AG09309 (cell line): ENCODE measurements around the gene CDK9.

Experiments used
- DNase-seq: peaks from one replicate; pipeline ENCODE4 v3.0.0-alpha.2; 2010; ENCODE audit warnings: low read depth
- H3K4me3 ChIP-seq: 2 replicates; pipeline ENCODE4 v1.5.1; 2011; ENCODE audit warnings: mild to moderate bottlenecking, low read depth, low read length, moderate library complexity; ENCODE audit not compliant: control insufficient read depth
- CTCF ChIP-seq: IDR thresholded peaks from 2 replicates; pipeline ENCODE4 v1.5.1; 2011; ENCODE audit warnings: mild to moderate bottlenecking, low read depth, low read length, inconsistent platforms; ENCODE audit not compliant: insufficient read depth, control insufficient read depth; ENCODE audit errors: missing control alignments

Gene CDK9

GRCh38 chr9:127769101-127769500, 16.7 kb upstream of the CDK9 start:
- no peak overlapping the region for H3K4me3 ChIP-seq
- DNase-seq: no peak
- no peak for TF ChIP-seq CTCF

GRCh38 chr9:127769929-127770582, 15.8 kb upstream of the CDK9 start:
- DNase-seq: no peak
- no peak for TF ChIP-seq CTCF
- no peak overlapping the region for H3K4me3 ChIP-seq

- no peak for TF ChIP-seq CTCF
- no peak for DNase-seq
- no peak overlapping the region for H3K4me3 ChIP-seq
These were observed 15.3 kb upstream of the CDK9 start for GRCh38 chr9:127770583-127770904.

- H3K4me3 ChIP-seq: peak overlapping the region; percentile 47
- TF ChIP-seq CTCF: no peak
- peak; percentile 67 for DNase-seq
These were observed 14.8 kb upstream of the CDK9 start for GRCh38 chr9:127770905-127771569.

GRCh38 chr9:127771570-127772189, 14.2 kb upstream of the CDK9 start:
- peak overlapping the region; percentile 47 for H3K4me3 ChIP-seq
- DNase-seq: no peak
- no peak for TF ChIP-seq CTCF

GRCh38 chr9:127772603-127773002, 13.2 kb upstream of the CDK9 start:
- no peak for DNase-seq
- no peak overlapping the region for H3K4me3 ChIP-seq
- no peak for TF ChIP-seq CTCF
